ENCODE results near the gene ZP2. TPM values are rescaled to one million over a fixed set of nuclear protein-coding genes. Genes with fewer than 3 reads are reported as not detected.
A peak's percentile ranks its signal among the peaks of the same experiment; 100 is the strongest.

ZP2 gene
- total RNA-seq, 1 experiment from 2014 or later: not detected

DNA sequence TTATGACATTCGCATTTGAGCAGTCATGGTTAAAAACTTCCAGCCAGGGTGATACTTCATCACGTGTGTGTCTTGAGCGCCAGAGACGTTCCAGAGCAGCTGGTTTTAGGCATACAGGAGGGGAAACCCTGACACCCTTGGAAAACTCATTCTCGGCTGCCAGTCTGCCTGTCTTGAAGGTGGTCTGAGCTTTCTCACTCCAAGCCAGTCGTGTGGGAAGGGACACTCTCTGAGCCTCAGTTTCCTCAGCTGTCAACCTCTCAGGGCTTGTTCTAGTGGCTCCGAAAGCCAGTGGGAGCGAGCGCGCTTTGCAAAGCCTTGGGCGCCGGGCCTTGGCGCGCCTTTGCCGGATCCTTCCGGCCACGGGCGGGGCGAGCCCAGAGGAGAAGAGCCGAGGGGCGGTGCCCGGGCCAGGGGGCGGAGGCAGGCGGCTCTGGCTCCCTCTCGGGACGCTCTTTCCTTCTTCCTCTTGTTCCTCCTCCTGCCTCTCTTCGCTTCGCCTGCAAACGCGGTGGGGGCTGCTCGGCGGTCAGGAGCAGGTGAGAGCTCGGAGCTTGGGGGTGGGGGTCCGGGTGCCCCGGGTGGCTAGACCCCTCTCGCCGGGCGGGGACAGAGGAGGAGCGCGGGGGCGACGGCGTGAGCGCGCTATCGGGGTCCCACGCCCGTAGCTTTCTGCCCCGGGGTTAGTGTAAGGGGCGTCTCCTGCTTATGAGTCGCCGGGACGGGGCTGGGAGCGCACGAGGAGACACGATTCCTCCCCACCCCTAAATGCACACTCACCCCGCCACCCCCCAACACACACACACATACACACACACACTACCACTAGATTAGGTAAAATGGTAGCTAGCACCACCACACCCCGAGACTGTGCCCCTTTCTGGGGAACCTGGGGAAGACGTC, 52.9 kb downstream of the ZP2 start, which contains the start of gene LDAF1:
LDAF1 (plus strand) TSS at position 467 of the 903 bp plus-strand sequence. CDS start 2,509 bp downstream, outside the sequence.
- ChIA-PET POLR2A (interaction anchor here (1.3 to 2.1 kb wide), 2 partner anchors 29 to 142 kb away, joined by 5 to 7 read pairs; no protein-coding TSS in a partner anchor), CTCF (interaction anchor here (1.0 to 4.9 kb wide), 4 partner anchors 10 to 1163 kb away, joined by 4 to 60 read pairs (median 8); no protein-coding TSS in a partner anchor), RAD21 (ENCODE audit: low non-redundant PET in 1 of 2, low total read pairs in 2 of 2, uncharacterized antibody in 2 of 2, unreplicated experiment in 2 of 2) (interaction anchor here (0.6 to 1.7 kb wide), 3 partner anchors 16 to 142 kb away, joined by 3 to 10 read pairs (median 3); no protein-coding TSS in a partner anchor)
- Histone ChIP-seq H3K9ac (ENCODE audit: low read length) (peak within 1 kb of the TSS; percentile 69), H3K79me2 (ENCODE audit: insufficient read depth, low read length) (peaks cover 10% of the 10 kb centered on the region; the same call in 1 of the 2 replicates), H3K9me3 (ENCODE audit: control insufficient read depth in 1 of 2, insufficient read depth in 1 of 2, low read depth in 1 of 2, low read length in 2 of 2) (no peaks in the 10 kb centered on the region), H3K4me1 (ENCODE audit: control insufficient read depth in 1 of 2, insufficient read depth in 2 of 2, low read length in 2 of 2) (peaks cover 15 to 27% of the 10 kb centered on the region in 2 experiments), H3K4me3 (replicated peaks in 1 of 2; ENCODE audit: low read depth in 1 of 2, low read length in 2 of 2) (peak within 1 kb of the TSS; percentile 62 to 74), H2AFZ (ENCODE audit: low read depth, low read length, poor library complexity, severe bottlenecking) (peak within 1 kb of the TSS; percentile 76), H4K20me1 (ENCODE audit: insufficient read depth) (no peaks in the 10 kb centered on the region), H3K27me3 (ENCODE audit: insufficient read depth, low read length) (no peaks in the 10 kb centered on the region), H3K36me3 (ENCODE audit: control insufficient read depth in 1 of 2, insufficient read depth in 2 of 2, low read length in 2 of 2) (peaks cover 8 to 13% of the 10 kb centered on the region in 2 experiments), H3K9me2 (ENCODE audit: insufficient read depth) (no peaks in the 10 kb centered on the region), H3K27ac (ENCODE audit: low read depth, low read length) (peak within 1 kb of the TSS; percentile 51), H3K4me2 (ENCODE audit: low read length) (peak within 1 kb of the TSS; percentile 78)
- TSS peak; percentile 40 for BruUV-seq (replicated peaks)
- ATAC-seq (peak; percentile 93), DNase-seq (ENCODE audit: low read depth, low spot score) (peak; percentile 41)
- intact Hi-C loops (cut with micrococcal nuclease): loop anchor here (5.0 kb wide), 2 partner anchors 306 to 1514 kb away; no protein-coding TSS in a partner anchor
- TF ChIP-seq CBX3 (IDR thresholded peaks at IDR 0.05; ENCODE audit: low read depth) (no peak), POLR2AphosphoS5 (IDR thresholded peaks at IDR 0.05; ENCODE audit: low read depth, low read length) (peak; percentile 76), ZBTB33 (IDR thresholded peaks at IDR 0.05; ENCODE audit: extremely low read depth, insufficient replicate concordance, low read length) (no peak), SIN3A (IDR thresholded peaks at IDR 0.05; ENCODE audit: low read depth) (peak; percentile 39; the same call in 1 of the 2 replicates), ELF1 (IDR thresholded peaks at IDR 0.05; ENCODE audit: borderline replicate concordance, low read depth) (no peak), EZH2 (IDR thresholded peaks at IDR 0.05) (no peak), EGR1 (IDR thresholded peaks at IDR 0.05; ENCODE audit: low read depth) (peak; percentile 63), ZFX (IDR thresholded peaks at IDR 0.05) (peak; percentile 7; the same call in 1 of the 2 replicates)
- TF ChIP-seq, protein P1, sequence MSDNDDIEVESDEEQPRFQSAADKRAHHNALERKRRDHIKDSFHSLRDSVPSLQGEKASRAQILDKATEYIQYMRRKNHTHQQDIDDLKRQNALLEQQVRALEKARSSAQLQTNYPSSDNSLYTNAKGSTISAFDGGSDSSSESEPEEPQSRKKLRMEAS (IDR thresholded peaks at IDR 0.05): peak; percentile 54; the same call in 1 of the 2 replicates

Data from HCT116 (cell line).